Measurements from ENCODE around the gene PGM5. TPM values are rescaled to one million over a fixed set of nuclear protein-coding genes. Genes with fewer than 3 reads are reported as not detected.
A peak's percentile ranks its signal among the peaks of the same experiment; 100 is the strongest.
"Not testable (repeated sequence)": the region's sequence is repeated elsewhere in the genome, so short reads cannot be mapped to it uniquely, and the experiment has no call there.

Gene PGM5
- total and polyA plus RNA-seq, 12 donors: 27.3 to 244 (median 121) TPM

GRCh38 chr9:68411865-68412264 lies 55.5 kb downstream of the PGM5 start:
- intact Hi-C loops (cut with DNase I): not testable (repeated sequence)

GRCh38 chr9:68412754-68413153 lies 56.3 kb downstream of the PGM5 start:
- H3K4me3 ChIP-seq; H3K27me3 ChIP-seq; H3K4me1 ChIP-seq (replicated peaks in 1 of 2); H3K27ac ChIP-seq; H3K36me3 ChIP-seq (replicated peaks in 1 of 2); H3K9me3 ChIP-seq (replicated peaks in 1 of 3); intact Hi-C loops (cut with DNase I); DNase-seq: not testable (repeated sequence)
- 73 to 89% (median 83%) methylated on average over 2 of the region's 2 CpGs for WGBS, 4 donors

More at GRCh38 chr9:68411865-68412264, 55.5 kb downstream of the PGM5 start:
- H3K27ac ChIP-seq; H3K36me3 ChIP-seq (replicated peaks in 1 of 2); H3K27me3 ChIP-seq; DNase-seq; H3K4me3 ChIP-seq; H3K4me1 ChIP-seq (replicated peaks in 1 of 2); H3K9me3 ChIP-seq (replicated peaks in 1 of 3): not testable (repeated sequence)

GRCh38 chr9:68415065-68415464 lies 58.7 kb downstream of the PGM5 start:
- H3K9me3 ChIP-seq (replicated peaks in 1 of 3); H3K27ac ChIP-seq; H3K27me3 ChIP-seq; H3K4me3 ChIP-seq; H3K36me3 ChIP-seq (replicated peaks in 1 of 2); intact Hi-C loops (cut with DNase I); H3K4me1 ChIP-seq (replicated peaks in 1 of 2); DNase-seq: not testable (repeated sequence)
- WGBS, 4 donors: 83 to 100% (median 97%) methylated on average over 1 of the region's 1 CpG; no CpG with 5 or more reads in 1 of the 4 donors

GRCh38 chr9:68416936-68417564 lies 60.6 kb downstream of the PGM5 start:
- no peak overlapping the region for H3K27ac ChIP-seq
- H3K27me3 ChIP-seq: no peaks in the 10 kb centered on the region
- H3K9me3 ChIP-seq (replicated peaks in 1 of 3): no peaks in the 10 kb centered on the region
- TF ChIP-seq POLR2A (IDR thresholded peaks at IDR 0.05): no peak
- TF ChIP-seq CTCF (IDR thresholded peaks at IDR 0.05): peak in 1 of 6 experiments; percentile 14
- 71 to 75% (median 72%) methylated on average over 8 of the region's 8 CpGs for WGBS, 4 donors
- intact Hi-C loops (cut with DNase I): no loop called here
- DNase-seq: no peak
- H3K4me3 ChIP-seq: no peak overlapping the region
- no peaks in the 10 kb centered on the region for H3K36me3 ChIP-seq (replicated peaks in 1 of 2)
- H3K4me1 ChIP-seq (replicated peaks in 1 of 2): no peaks in the 10 kb centered on the region

- no peaks in the 10 kb centered on the region for H3K4me1 ChIP-seq (replicated peaks in 1 of 2)
- no peaks in the 10 kb centered on the region for H3K36me3 ChIP-seq (replicated peaks in 1 of 2)
- H3K4me3 ChIP-seq: no peak overlapping the region
- H3K27me3 ChIP-seq: no peaks in the 10 kb centered on the region
- DNase-seq: no peak
- no peaks in the 10 kb centered on the region for H3K9me3 ChIP-seq (replicated peaks in 1 of 3)
- no peak for TF ChIP-seq POLR2A (IDR thresholded peaks at IDR 0.05)
- no peak for TF ChIP-seq CTCF (IDR thresholded peaks at IDR 0.05)
- WGBS, 4 donors: 94 to 100% (median 96%) methylated on average over 3 of the region's 3 CpGs
- intact Hi-C loops (cut with DNase I): no loop called here
- no peak overlapping the region for H3K27ac ChIP-seq
Observed at GRCh38 chr9:68417762-68418161, 61.4 kb downstream of the PGM5 start.

- Histone ChIP-seq H3K4me1 (replicated peaks in 1 of 2) (no peaks in the 10 kb centered on the region), H3K4me3 (no peak overlapping the region), H3K27ac (no peak overlapping the region), H3K9me3 (replicated peaks in 1 of 3) (no peaks in the 10 kb centered on the region), H3K36me3 (replicated peaks in 1 of 2) (no peaks in the 10 kb centered on the region), H3K27me3 (no peaks in the 10 kb centered on the region)
- TF ChIP-seq CTCF (IDR thresholded peaks at IDR 0.05): no peak
- no peak for TF ChIP-seq POLR2A (IDR thresholded peaks at IDR 0.05)
- DNase-seq: no peak
- WGBS, 4 donors: 88 to 92% (median 91%) methylated on average over 10 to 11 of the region's 11 CpGs
- intact Hi-C loops (cut with DNase I): no loop called here
Observed at GRCh38 chr9:68418259-68418845, 61.9 kb downstream of the PGM5 start.
